ENCODE results near the gene MSL1.

The MSL1 gene

DNA sequence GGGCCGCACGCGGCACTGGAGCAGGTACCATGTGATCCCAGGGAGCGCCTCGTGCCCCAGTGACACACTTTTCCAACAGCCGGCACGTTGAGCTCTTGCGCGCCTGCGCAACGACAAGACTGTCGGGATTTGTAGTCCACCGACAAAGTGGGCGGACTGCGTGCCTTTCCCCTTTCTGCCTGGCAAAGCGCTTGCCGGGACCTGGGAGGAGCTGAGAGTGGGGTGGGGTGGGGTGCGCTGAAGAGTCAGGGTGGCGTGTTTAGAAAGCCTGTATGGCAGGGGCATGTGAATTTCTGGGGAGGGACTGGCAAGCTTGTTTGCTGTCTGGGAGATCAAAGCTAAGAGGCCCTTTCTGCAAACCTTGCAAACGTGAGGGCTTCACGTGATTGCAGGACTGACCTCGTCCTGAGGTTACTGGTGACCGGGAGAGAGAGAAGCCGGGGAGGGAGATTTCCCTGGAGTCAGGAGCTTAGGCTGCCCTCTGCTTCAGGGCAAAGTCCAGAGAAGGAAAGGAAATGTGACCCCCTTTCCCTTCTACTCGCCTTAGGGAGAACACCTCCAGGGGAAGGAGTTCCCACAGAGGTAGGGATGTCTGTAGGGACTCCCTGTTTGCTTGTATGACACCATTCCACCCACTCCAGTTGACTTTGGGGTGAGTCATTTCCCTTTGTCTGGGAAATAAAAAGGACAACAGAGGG lies 21.0 kb upstream of the MSL1 start:
- DNase-seq (ENCODE audit: low spot score): peak; percentile 80
- no peak for TF ChIP-seq CTCF (IDR thresholded peaks at IDR 0.05; ENCODE audit: extremely low read depth, insufficient read depth, missing control alignments)
- in situ Hi-C loops (cut with MboI; ENCODE audit: low pct_unique_long_range_greater_than_20kb, low sequenced_read_pairs, unreplicated experiment): no loop called here

GRCh38 chr17:40101367-40102210 lies 20.2 kb upstream of the MSL1 start:
- DNase-seq (ENCODE audit: low spot score): no peak
- in situ Hi-C loops (cut with MboI; ENCODE audit: low pct_unique_long_range_greater_than_20kb, low sequenced_read_pairs, unreplicated experiment): no loop called here
- TF ChIP-seq CTCF (IDR thresholded peaks at IDR 0.05; ENCODE audit: extremely low read depth, insufficient read depth, missing control alignments): no peak

- DNase-seq (ENCODE audit: low spot score): no peak
- TF ChIP-seq CTCF (IDR thresholded peaks at IDR 0.05; ENCODE audit: extremely low read depth, insufficient read depth, missing control alignments): no peak
- in situ Hi-C loops (cut with MboI; ENCODE audit: low pct_unique_long_range_greater_than_20kb, low sequenced_read_pairs, unreplicated experiment): no loop called here
These were observed 18.6 kb upstream of the MSL1 start for GRCh38 chr17:40103071-40103661.

- DNase-seq (ENCODE audit: low spot score): no peak
- TF ChIP-seq CTCF (IDR thresholded peaks at IDR 0.05; ENCODE audit: extremely low read depth, insufficient read depth, missing control alignments): no peak
- in situ Hi-C loops (cut with MboI; ENCODE audit: low pct_unique_long_range_greater_than_20kb, low sequenced_read_pairs, unreplicated experiment): no loop called here
These were observed 18.1 kb upstream of the MSL1 start for GRCh38 chr17:40103688-40104087.

GRCh38 chr17:40104594-40105486 lies 16.9 kb upstream of the MSL1 start:
- in situ Hi-C loops (cut with MboI; ENCODE audit: low pct_unique_long_range_greater_than_20kb, low sequenced_read_pairs, unreplicated experiment): no loop called here
- TF ChIP-seq CTCF (IDR thresholded peaks at IDR 0.05; ENCODE audit: extremely low read depth, insufficient read depth, missing control alignments): no peak
- DNase-seq (ENCODE audit: low spot score): no peak
